HCT116 (cell line): ENCODE data around the gene ASXL2. TPM values are rescaled to one million over a fixed set of nuclear protein-coding genes. Genes with fewer than 3 reads are reported as not detected.

Experiments used
- ATAC-seq: fragments of 200-7000 bp; cut with Tn5 transposase; 2 replicates; pipeline ENCODE4 v1.9.1; 2020; ENCODE audit warnings: mild to moderate bottlenecking, moderate library complexity
- BruUV-seq: library from RNA; stranded (reverse); fragments of 400-500 nt; replicated peaks from 2 replicates; lab custom pipeline; 2021; lab: Mats Ljungman, UMichigan
- CTCF ChIA-PET: fragments of 300-600 bp; sonication (Branson Sonifier 250); formaldehyde crosslinking; loops from one replicate; lab custom pipeline; 2021; ENCODE audit warnings: antibody characterized with exemption; lab: Charles Lee
- POLR2A ChIA-PET: fragments of 300-600, 350-600 bp; sonication (Branson Sonifier 250); formaldehyde crosslinking; loops from one replicate; lab custom pipeline; 2021; ENCODE audit warnings: antibody characterized with exemption; lab: Charles Lee
- RAD21 ChIA-PET, 2 experiments: fragments of 300-600 bp; sonication (Branson Sonifier 250); formaldehyde crosslinking; loops; one replicate each; lab custom pipeline; 2023; ENCODE audit warnings: low total read pairs in 2 of 2; ENCODE audit not compliant: uncharacterized antibody in 2 of 2, unreplicated experiment in 2 of 2, low non-redundant PET in 1 of 2; lab: Charles Lee
- DNase-seq: peaks from one replicate; pipeline ENCODE4 v3.0.0-alpha.2; 2010; ENCODE audit warnings: low read depth, low spot score
- H2AFZ ChIP-seq: fragments of 200-600 bp; shearing (Covaris generic), sonication (generic); 2 replicates; pipeline ENCODE4 v1.6.1; 2017; ENCODE audit warnings: low read depth, mixed run types, mixed read lengths, antibody characterized with exemption, low read length; ENCODE audit not compliant: poor library complexity, severe bottlenecking
- H3K27ac ChIP-seq: 2 replicates; pipeline ENCODE4 v1.5.1; 2012; ENCODE audit warnings: low read depth, low read length
- H3K27me3 ChIP-seq: fragments of 200-600 bp; sonication (generic); 2 replicates; pipeline ENCODE4 v1.6.1; 2016; ENCODE audit warnings: mixed run types, low read length, mixed read lengths; ENCODE audit not compliant: insufficient read depth
- H3K36me3 ChIP-seq, 2 experiments: fragments of 200-500 bp in 1 of 2; fragments of 200-600 bp in 1 of 2; sonication (Bioruptor generic) in 1 of 2; sonication (generic) in 1 of 2; 2 replicates each; pipeline versions ENCODE4 v1.5.1 to v1.6.1; 2014 to 2016; ENCODE audit warnings: low read length in 2 of 2, inconsistent platforms in 1 of 2, mixed read lengths in 1 of 2, mixed run types in 1 of 2; ENCODE audit not compliant: insufficient read depth in 2 of 2, control insufficient read depth in 1 of 2
- H3K4me1 ChIP-seq, 2 experiments: fragments of 200-600 bp in 1 of 2; sonication (generic) in 1 of 2; 2 replicates each; pipeline versions ENCODE4 v1.5.1 to v1.6.1; 2012 to 2017; ENCODE audit warnings: low read length in 2 of 2, inconsistent platforms in 1 of 2, mild to moderate bottlenecking in 1 of 2, mixed read lengths in 1 of 2, mixed run types in 1 of 2, moderate library complexity in 1 of 2; ENCODE audit not compliant: insufficient read depth in 2 of 2, control insufficient read depth in 1 of 2
- H3K4me2 ChIP-seq: fragments of 200-600 bp; sonication (generic); 2 replicates; pipeline ENCODE4 v1.6.1; 2017; ENCODE audit warnings: mixed run types, low read length, mixed read lengths
- H3K4me3 ChIP-seq, 2 experiments: fragments of 200-600 bp in 1 of 2; sonication (generic) in 1 of 2; replicated peaks in 1 of 2; 2 replicates each; pipeline ENCODE4 v1.5.1; 2011 to 2016; ENCODE audit warnings: low read length in 2 of 2, control low read depth in 1 of 2, low read depth in 1 of 2, mild to moderate bottlenecking in 1 of 2, mixed read lengths in 1 of 2, mixed run types in 1 of 2
- H3K79me2 ChIP-seq: fragments of 200-600 bp; sonication (generic); 2 replicates; pipeline ENCODE4 v1.6.1; 2017; ENCODE audit warnings: mild to moderate bottlenecking, mixed run types, low read length, moderate library complexity, mixed read lengths; ENCODE audit not compliant: insufficient read depth
- H3K9ac ChIP-seq: fragments of 200-600 bp; sonication (generic); 2 replicates; pipeline ENCODE4 v1.6.1; 2016; ENCODE audit warnings: low read length, mixed read lengths
- H3K9me2 ChIP-seq: fragments of 200-600 bp; sonication (generic), shearing (Covaris generic); 2 replicates; pipeline ENCODE4 v1.6.1; 2017; ENCODE audit warnings: mixed run types, mild to moderate bottlenecking, moderate library complexity; ENCODE audit not compliant: insufficient read depth
- H3K9me3 ChIP-seq, 2 experiments: fragments of 200-500 bp in 1 of 2; fragments of 200-600 bp in 1 of 2; sonication (Bioruptor generic) in 1 of 2; sonication (generic) in 1 of 2; 2 replicates each; pipeline ENCODE4 v1.6.1; 2014 to 2017; ENCODE audit warnings: low read length in 2 of 2, mixed read lengths in 2 of 2, inconsistent platforms in 1 of 2, low read depth in 1 of 2, mild to moderate bottlenecking in 1 of 2, mixed run types in 1 of 2, moderate library complexity in 1 of 2; ENCODE audit not compliant: control insufficient read depth in 1 of 2, insufficient read depth in 1 of 2
- H4K20me1 ChIP-seq: fragments of 200-600 bp; sonication (generic), shearing (Covaris generic); 2 replicates; pipeline ENCODE4 v1.6.1; 2017; ENCODE audit warnings: mixed run types, mild to moderate bottlenecking, moderate library complexity; ENCODE audit not compliant: insufficient read depth
- CEBPB ChIP-seq: IDR thresholded peaks from 2 replicates; pipeline ENCODE4 v1.6.1; 2012; ENCODE audit warnings: low read depth
- EGR1 ChIP-seq: IDR thresholded peaks from 2 replicates; pipeline ENCODE4 v1.6.1; 2012; ENCODE audit warnings: low read depth
- ELF1 ChIP-seq: IDR thresholded peaks from 2 replicates; pipeline ENCODE4 v1.6.1; 2012; ENCODE audit warnings: low read depth, borderline replicate concordance
- EZH2phosphoT487 ChIP-seq: fragments of 200-600 bp; IDR thresholded peaks from 2 replicates; pipeline ENCODE4 v1.6.1; 2018; ENCODE audit warnings: antibody characterized with exemption, borderline replicate concordance
- FOSL1 ChIP-seq: IDR thresholded peaks from 2 replicates; pipeline ENCODE4 v1.6.1; 2012; ENCODE audit warnings: low read depth
- JUND ChIP-seq: IDR thresholded peaks from 2 replicates; pipeline ENCODE4 v1.6.1; 2012
- POLR2AphosphoS5 ChIP-seq: IDR thresholded peaks from 2 replicates; pipeline ENCODE4 v1.6.1; 2011; ENCODE audit warnings: mild to moderate bottlenecking, low read depth, low read length, moderate library complexity
- RAD21 ChIP-seq: IDR thresholded peaks from 2 replicates; pipeline ENCODE4 v1.6.1; 2012; ENCODE audit warnings: low read depth, mild to moderate bottlenecking
- SIN3A ChIP-seq: IDR thresholded peaks from 2 replicates; pipeline ENCODE4 v1.6.1; 2012; ENCODE audit warnings: low read depth
- SP1 ChIP-seq: IDR thresholded peaks from 2 replicates; pipeline ENCODE4 v1.6.1; 2012; ENCODE audit warnings: low read depth
- SRF ChIP-seq: IDR thresholded peaks from 2 replicates; pipeline ENCODE4 v1.6.1; 2012; ENCODE audit warnings: low read depth
- TCF7L2 ChIP-seq: IDR thresholded peaks from 2 replicates; pipeline ENCODE4 v1.7.0; 2011; ENCODE audit warnings: borderline replicate concordance, inconsistent platforms; ENCODE audit not compliant: insufficient read depth, insufficient read length; ENCODE audit errors: extremely low read depth
- YY1 ChIP-seq: IDR thresholded peaks from 2 replicates; pipeline ENCODE4 v1.6.1; 2011; ENCODE audit warnings: low read length, low read depth, moderate library complexity, mild to moderate bottlenecking; ENCODE audit not compliant: insufficient replicate concordance; ENCODE audit errors: extremely low read depth
- ZFX ChIP-seq: fragments of 450-650 bp; IDR thresholded peaks from 2 replicates; pipeline ENCODE4 v1.6.1; 2017
- ZNF274 ChIP-seq: fragments of 200-500 bp; sonication (Bioruptor generic); IDR thresholded peaks from 2 replicates; pipeline ENCODE4 v1.6.1; 2014; ENCODE audit warnings: mild to moderate bottlenecking, low read depth, low read length, inconsistent platforms
- intact Hi-C: fragments of 100-400 bp; cut with micrococcal nuclease; formaldehyde crosslinking; loops from 2 replicates; pipeline ENCODE4 v1.10.0; 2022
- total RNA-seq: library from RNA; stranded (reverse); gene quantifications from one replicate; pipeline ENCODE4 v1.2.1, GENCODE V29; 2021; ENCODE audit not compliant: unreplicated experiment
- TF ChIP-seq, protein P1 (sequence below): IDR thresholded peaks from 2 replicates; pipeline ENCODE4 v1.6.1; 2012; ENCODE audit warnings: low read depth
- TF ChIP-seq, protein P2 (sequence below), 3 experiments: fragments of 200-600 bp in 1 of 3; sonication (generic) in 1 of 3; IDR thresholded peaks in 2 of 3; conservative IDR thresholded peaks in 1 of 3; 2 replicates each; pipeline ENCODE4 v1.5.1; 2012 to 2017; ENCODE audit warnings: low read depth in 2 of 3, low read length in 2 of 3, antibody characterized with exemption in 1 of 3, borderline replicate concordance in 1 of 3, control low read depth in 1 of 3, mild to moderate bottlenecking in 1 of 3, mixed read lengths in 1 of 3, mixed run types in 1 of 3, moderate library complexity in 1 of 3; ENCODE audit not compliant: insufficient read depth in 1 of 3
- TF ChIP-seq, protein P3 (sequence below): IDR thresholded peaks from 2 replicates; pipeline ENCODE4 v1.6.1; 2012
- TF ChIP-seq, protein P4 (sequence below): IDR thresholded peaks from 2 replicates; pipeline ENCODE4 v1.6.1; 2011; ENCODE audit warnings: mild to moderate bottlenecking, low read length, moderate library complexity; ENCODE audit not compliant: insufficient replicate concordance; ENCODE audit errors: extremely low read depth

The ASXL2 gene
- total RNA-seq, 1 experiment from 2014 or later, result 29.2 TPM

DNA sequence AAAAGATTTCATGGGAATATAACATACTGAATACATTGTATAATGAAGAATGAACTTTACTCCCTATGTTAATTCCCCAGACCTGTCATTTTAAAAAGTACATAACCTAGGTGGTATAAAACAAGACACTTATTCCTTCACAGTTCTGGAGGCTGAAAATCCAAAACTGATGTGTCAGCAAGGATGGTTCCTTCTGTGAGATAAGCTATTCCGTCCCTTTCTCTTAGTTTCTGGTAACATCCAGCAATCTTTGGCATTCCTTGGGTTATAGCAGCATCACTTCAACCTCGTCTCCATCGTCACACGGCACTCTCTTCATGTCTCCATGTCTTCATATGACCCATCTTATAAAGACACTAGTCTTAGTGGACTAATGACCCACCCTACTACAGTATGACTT, 93.9 kb downstream of the ASXL2 start:
- DNase-seq, result no peak
- TF ChIP-seq FOSL1 (no peak), EZH2phosphoT487 (no peak), RAD21 (no peak), TCF7L2 (no peak), CEBPB (no peak), SIN3A (no peak), YY1 (no peak), ZFX (no peak), ELF1 (no peak), SRF (no peak), ZNF274 (no peak), SP1 (no peak), EGR1 (no peak), JUND (no peak), POLR2AphosphoS5 (no peak)
- TF ChIP-seq, protein P1, sequence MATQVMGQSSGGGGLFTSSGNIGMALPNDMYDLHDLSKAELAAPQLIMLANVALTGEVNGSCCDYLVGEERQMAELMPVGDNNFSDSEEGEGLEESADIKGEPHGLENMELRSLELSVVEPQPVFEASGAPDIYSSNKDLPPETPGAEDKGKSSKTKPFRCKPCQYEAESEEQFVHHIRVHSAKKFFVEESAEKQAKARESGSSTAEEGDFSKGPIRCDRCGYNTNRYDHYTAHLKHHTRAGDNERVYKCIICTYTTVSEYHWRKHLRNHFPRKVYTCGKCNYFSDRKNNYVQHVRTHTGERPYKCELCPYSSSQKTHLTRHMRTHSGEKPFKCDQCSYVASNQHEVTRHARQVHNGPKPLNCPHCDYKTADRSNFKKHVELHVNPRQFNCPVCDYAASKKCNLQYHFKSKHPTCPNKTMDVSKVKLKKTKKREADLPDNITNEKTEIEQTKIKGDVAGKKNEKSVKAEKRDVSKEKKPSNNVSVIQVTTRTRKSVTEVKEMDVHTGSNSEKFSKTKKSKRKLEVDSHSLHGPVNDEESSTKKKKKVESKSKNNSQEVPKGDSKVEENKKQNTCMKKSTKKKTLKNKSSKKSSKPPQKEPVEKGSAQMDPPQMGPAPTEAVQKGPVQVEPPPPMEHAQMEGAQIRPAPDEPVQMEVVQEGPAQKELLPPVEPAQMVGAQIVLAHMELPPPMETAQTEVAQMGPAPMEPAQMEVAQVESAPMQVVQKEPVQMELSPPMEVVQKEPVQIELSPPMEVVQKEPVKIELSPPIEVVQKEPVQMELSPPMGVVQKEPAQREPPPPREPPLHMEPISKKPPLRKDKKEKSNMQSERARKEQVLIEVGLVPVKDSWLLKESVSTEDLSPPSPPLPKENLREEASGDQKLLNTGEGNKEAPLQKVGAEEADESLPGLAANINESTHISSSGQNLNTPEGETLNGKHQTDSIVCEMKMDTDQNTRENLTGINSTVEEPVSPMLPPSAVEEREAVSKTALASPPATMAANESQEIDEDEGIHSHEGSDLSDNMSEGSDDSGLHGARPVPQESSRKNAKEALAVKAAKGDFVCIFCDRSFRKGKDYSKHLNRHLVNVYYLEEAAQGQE, result no peak
- TF ChIP-seq, protein P2, sequence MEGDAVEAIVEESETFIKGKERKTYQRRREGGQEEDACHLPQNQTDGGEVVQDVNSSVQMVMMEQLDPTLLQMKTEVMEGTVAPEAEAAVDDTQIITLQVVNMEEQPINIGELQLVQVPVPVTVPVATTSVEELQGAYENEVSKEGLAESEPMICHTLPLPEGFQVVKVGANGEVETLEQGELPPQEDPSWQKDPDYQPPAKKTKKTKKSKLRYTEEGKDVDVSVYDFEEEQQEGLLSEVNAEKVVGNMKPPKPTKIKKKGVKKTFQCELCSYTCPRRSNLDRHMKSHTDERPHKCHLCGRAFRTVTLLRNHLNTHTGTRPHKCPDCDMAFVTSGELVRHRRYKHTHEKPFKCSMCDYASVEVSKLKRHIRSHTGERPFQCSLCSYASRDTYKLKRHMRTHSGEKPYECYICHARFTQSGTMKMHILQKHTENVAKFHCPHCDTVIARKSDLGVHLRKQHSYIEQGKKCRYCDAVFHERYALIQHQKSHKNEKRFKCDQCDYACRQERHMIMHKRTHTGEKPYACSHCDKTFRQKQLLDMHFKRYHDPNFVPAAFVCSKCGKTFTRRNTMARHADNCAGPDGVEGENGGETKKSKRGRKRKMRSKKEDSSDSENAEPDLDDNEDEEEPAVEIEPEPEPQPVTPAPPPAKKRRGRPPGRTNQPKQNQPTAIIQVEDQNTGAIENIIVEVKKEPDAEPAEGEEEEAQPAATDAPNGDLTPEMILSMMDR (IDR thresholded peaks at IDR 0.05 in 2 of 3, conservative IDR thresholded peaks at IDR 0.05 in 1 of 3; ENCODE audit: borderline replicate concordance in 1 of 3, insufficient read depth in 1 of 3, low read depth in 2 of 3, low read length in 2 of 3), result no peak
- TF ChIP-seq, protein P3, sequence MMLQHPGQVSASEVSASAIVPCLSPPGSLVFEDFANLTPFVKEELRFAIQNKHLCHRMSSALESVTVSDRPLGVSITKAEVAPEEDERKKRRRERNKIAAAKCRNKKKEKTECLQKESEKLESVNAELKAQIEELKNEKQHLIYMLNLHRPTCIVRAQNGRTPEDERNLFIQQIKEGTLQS, result no peak
- TF ChIP-seq, protein P4, sequence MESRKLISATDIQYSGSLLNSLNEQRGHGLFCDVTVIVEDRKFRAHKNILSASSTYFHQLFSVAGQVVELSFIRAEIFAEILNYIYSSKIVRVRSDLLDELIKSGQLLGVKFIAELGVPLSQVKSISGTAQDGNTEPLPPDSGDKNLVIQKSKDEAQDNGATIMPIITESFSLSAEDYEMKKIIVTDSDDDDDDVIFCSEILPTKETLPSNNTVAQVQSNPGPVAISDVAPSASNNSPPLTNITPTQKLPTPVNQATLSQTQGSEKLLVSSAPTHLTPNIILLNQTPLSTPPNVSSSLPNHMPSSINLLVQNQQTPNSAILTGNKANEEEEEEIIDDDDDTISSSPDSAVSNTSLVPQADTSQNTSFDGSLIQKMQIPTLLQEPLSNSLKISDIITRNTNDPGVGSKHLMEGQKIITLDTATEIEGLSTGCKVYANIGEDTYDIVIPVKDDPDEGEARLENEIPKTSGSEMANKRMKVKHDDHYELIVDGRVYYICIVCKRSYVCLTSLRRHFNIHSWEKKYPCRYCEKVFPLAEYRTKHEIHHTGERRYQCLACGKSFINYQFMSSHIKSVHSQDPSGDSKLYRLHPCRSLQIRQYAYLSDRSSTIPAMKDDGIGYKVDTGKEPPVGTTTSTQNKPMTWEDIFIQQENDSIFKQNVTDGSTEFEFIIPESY, result no peak
- TF ChIP-seq, all 23 proteins: peak for 0
- ChIA-PET RAD21 (no interaction called here), POLR2A (no interaction called here), CTCF (no interaction called here)
- Histone ChIP-seq H3K4me2 (no peak overlapping the region), H3K79me2 (no peaks in the 10 kb centered on the region), H3K9me3 (no peaks in the 10 kb centered on the region), H3K36me3 (peaks cover 0 to 2% of the 10 kb centered on the region in 2 experiments; a peak in 1 of 4 replicates), H3K9ac (no peak overlapping the region), H4K20me1 (no peaks in the 10 kb centered on the region), H3K4me3 (no peak overlapping the region), H3K4me1 (no peaks in the 10 kb centered on the region), H3K27ac (no peak overlapping the region), H3K9me2 (no peaks in the 10 kb centered on the region), H2AFZ (no peak overlapping the region), H3K27me3 (no peaks in the 10 kb centered on the region)
- no TSS peak for BruUV-seq
- intact Hi-C loops, result no loop called here
- ATAC-seq, result no peak
